Suprapubic skin (tissue), 4 donors: ENCODE results near the gene RFPL2. TPM values are rescaled to one million over a fixed set of nuclear protein-coding genes. Genes with fewer than 3 reads are reported as not detected.
A peak's percentile ranks its signal among the peaks of the same experiment; 100 is the strongest.

Experiments used
- DNase-seq, 2 donors: peaks; one replicate each; pipeline ENCODE4 v3.0.0-alpha.2; 2019; ENCODE audit warnings: low spot score in 2 of 2
- H3K27ac ChIP-seq: fragments of 200-600 bp; sonication (generic); one replicate; pipeline ENCODE4 v1.5.1; 2019
- H3K27me3 ChIP-seq: fragments of 200-600 bp; sonication (generic); one replicate; pipeline ENCODE4 v1.5.1; 2019
- H3K36me3 ChIP-seq: fragments of 200-600 bp; sonication (generic); one replicate; pipeline ENCODE4 v1.5.1; 2019
- H3K4me1 ChIP-seq: fragments of 200-600 bp; sonication (generic); one replicate; pipeline ENCODE4 v1.5.1; 2019
- H3K4me3 ChIP-seq: fragments of 200-600 bp; sonication (generic); one replicate; pipeline ENCODE4 v1.5.1; 2019; ENCODE audit warnings: mild to moderate bottlenecking
- H3K9me3 ChIP-seq: fragments of 200-600 bp; sonication (generic); one replicate; pipeline ENCODE4 v1.5.1; 2019
- EP300 ChIP-seq: sonication (generic); formaldehyde crosslinking; IDR thresholded peaks from one replicate; pipeline ENCODE4 v1.6.1; 2017; ENCODE audit warnings: antibody characterized with exemption
- POLR2A ChIP-seq, 2 donors: fragments of 450-650 bp; IDR thresholded peaks; one replicate each; pipeline ENCODE4 v1.6.1; 2017; ENCODE audit warnings: antibody characterized with exemption in 2 of 2, mild to moderate bottlenecking in 2 of 2, moderate library complexity in 2 of 2
- POLR2AphosphoS5 ChIP-seq, 3 donors: sonication (generic); formaldehyde crosslinking; IDR thresholded peaks; one replicate each; pipeline ENCODE4 v1.6.1; 2017; ENCODE audit warnings: antibody characterized with exemption in 3 of 3
- WGBS: methylation state at CpG from one replicate; pipeline ENCODE4 v1.1.5; 2018; 5-methylcytosine and 5-hydroxymethylcytosine counted together
- total RNA-seq, 4 donors: library from RNA; depleted of rRNA; stranded (reverse); fragments of >200 nt; gene quantifications; one replicate each; pipeline ENCODE4 v1.1.0, GENCODE V29; 2016
- TF ChIP-seq, protein P1 (sequence below), 2 donors: fragments of 200-600 bp in 1 of 2; fragments of 450-650 bp in 1 of 2; sonication (generic) in 1 of 2; IDR thresholded peaks; one replicate each; pipeline ENCODE4 v1.5.1; 2016 to 2019; ENCODE audit warnings: antibody characterized with exemption in 2 of 2, mild to moderate bottlenecking in 1 of 2, moderate library complexity in 1 of 2

RFPL2 gene
- total RNA-seq, 4 donors from 2014 or later = not detected

GRCh38 chr22:32216911-32217310 lies 12.0 kb upstream of the RFPL2 start:
- H3K4me1 ChIP-seq = no peaks in the 10 kb centered on the region

GRCh38 chr22:32211011-32211410 lies 6.1 kb upstream of the RFPL2 start:
- H3K4me1 ChIP-seq = no peaks in the 10 kb centered on the region
- H3K9me3 ChIP-seq = no peaks in the 10 kb centered on the region
- no peak for TF ChIP-seq POLR2AphosphoS5 (IDR thresholded peaks at IDR 0.05)
- TF ChIP-seq, protein P1, sequence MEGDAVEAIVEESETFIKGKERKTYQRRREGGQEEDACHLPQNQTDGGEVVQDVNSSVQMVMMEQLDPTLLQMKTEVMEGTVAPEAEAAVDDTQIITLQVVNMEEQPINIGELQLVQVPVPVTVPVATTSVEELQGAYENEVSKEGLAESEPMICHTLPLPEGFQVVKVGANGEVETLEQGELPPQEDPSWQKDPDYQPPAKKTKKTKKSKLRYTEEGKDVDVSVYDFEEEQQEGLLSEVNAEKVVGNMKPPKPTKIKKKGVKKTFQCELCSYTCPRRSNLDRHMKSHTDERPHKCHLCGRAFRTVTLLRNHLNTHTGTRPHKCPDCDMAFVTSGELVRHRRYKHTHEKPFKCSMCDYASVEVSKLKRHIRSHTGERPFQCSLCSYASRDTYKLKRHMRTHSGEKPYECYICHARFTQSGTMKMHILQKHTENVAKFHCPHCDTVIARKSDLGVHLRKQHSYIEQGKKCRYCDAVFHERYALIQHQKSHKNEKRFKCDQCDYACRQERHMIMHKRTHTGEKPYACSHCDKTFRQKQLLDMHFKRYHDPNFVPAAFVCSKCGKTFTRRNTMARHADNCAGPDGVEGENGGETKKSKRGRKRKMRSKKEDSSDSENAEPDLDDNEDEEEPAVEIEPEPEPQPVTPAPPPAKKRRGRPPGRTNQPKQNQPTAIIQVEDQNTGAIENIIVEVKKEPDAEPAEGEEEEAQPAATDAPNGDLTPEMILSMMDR (IDR thresholded peaks at IDR 0.05) = no peak
- TF ChIP-seq POLR2A (IDR thresholded peaks at IDR 0.05) = no peak
- TF ChIP-seq EP300 = no peak
- H3K27ac ChIP-seq = no peak overlapping the region
- 78% methylated on average over 7 of the region's 7 CpGs for WGBS
- peaks cover 3% of the 10 kb centered on the region for H3K27me3 ChIP-seq
- no peak for DNase-seq
- H3K36me3 ChIP-seq = no peaks in the 10 kb centered on the region
- no peak overlapping the region for H3K4me3 ChIP-seq

More at GRCh38 chr22:32216911-32217310, 12.0 kb upstream of the RFPL2 start:
- TF ChIP-seq EP300 = no peak
- TF ChIP-seq, protein P1 (IDR thresholded peaks at IDR 0.05) = no peak
- no peak for TF ChIP-seq POLR2AphosphoS5 (IDR thresholded peaks at IDR 0.05)
- no peak for TF ChIP-seq POLR2A (IDR thresholded peaks at IDR 0.05)
- no peak overlapping the region for H3K27ac ChIP-seq
- no peak overlapping the region for H3K4me3 ChIP-seq
- no peaks in the 10 kb centered on the region for H3K36me3 ChIP-seq
- H3K9me3 ChIP-seq = no peaks in the 10 kb centered on the region
- WGBS = 80% methylated on average over 10 of the region's 10 CpGs
- no peak for DNase-seq
- no peaks in the 10 kb centered on the region for H3K27me3 ChIP-seq

DNA sequence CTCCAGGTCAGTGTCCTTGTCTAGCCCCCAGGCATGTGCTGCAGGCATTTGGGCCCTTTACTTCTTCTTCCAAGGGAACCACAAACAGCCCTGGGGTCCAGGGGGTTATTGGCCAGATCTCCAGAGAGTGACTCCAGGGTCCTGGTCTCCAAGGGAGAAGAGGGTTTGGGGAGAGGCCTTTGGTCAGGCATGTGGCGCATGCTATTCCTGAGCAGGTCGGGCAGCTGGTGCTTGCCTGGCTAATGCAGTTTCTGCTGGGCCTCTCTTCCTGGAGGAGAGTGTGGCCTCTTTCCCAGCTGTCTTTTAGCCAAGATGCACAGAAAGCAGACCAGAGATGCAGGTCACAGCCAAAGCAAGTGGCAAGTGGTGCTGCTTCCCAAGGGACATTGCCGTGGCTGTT lies 3.8 kb upstream of the RFPL2 start:
- no peak overlapping the region for H3K27ac ChIP-seq
- no peak for TF ChIP-seq POLR2A (IDR thresholded peaks at IDR 0.05)
- TF ChIP-seq, protein P1 (IDR thresholded peaks at IDR 0.05) = no peak
- TF ChIP-seq POLR2AphosphoS5 (IDR thresholded peaks at IDR 0.05) = no peak
- TF ChIP-seq EP300 = no peak
- peaks cover 26% of the 10 kb centered on the region for H3K27me3 ChIP-seq
- H3K36me3 ChIP-seq = no peaks in the 10 kb centered on the region
- no peak overlapping the region for H3K4me3 ChIP-seq
- WGBS = 60% methylated on average over 1 of the region's 3 CpGs
- DNase-seq = no peak
- H3K4me1 ChIP-seq = peaks cover 9% of the 10 kb centered on the region
- H3K9me3 ChIP-seq = no peaks in the 10 kb centered on the region

DNA sequence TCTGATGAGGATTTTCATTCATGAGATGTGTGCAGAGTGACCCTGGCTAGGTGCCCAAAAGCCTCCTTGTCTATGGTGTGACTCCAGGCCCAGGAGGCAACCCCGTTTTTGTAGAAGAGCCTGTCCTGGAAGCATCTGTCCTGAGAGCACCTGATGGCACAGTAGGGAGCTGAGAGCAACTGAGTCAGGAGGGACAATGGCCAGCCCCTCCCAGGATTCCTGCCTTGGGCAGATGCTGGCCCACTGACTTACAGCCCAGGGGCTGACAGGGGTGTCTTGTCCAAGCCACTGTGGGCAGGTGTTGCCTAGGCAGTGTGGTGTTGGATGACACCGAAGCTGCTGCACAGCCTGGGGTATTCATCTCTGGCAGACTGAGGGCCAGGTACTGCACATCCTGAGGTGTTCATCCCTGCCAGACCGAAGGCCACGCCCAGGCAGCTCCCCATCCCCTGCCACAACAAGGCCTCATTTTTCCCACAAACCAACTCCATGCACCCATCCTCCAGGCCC lies 3.2 kb upstream of the RFPL2 start:
- TF ChIP-seq POLR2AphosphoS5 (IDR thresholded peaks at IDR 0.05) = no peak
- TF ChIP-seq, protein P1 (IDR thresholded peaks at IDR 0.05) = no peak
- TF ChIP-seq POLR2A (IDR thresholded peaks at IDR 0.05) = no peak
- no peak for TF ChIP-seq EP300
- no peak for DNase-seq
- WGBS = 80% methylated on average over 3 of the region's 4 CpGs

DNA sequence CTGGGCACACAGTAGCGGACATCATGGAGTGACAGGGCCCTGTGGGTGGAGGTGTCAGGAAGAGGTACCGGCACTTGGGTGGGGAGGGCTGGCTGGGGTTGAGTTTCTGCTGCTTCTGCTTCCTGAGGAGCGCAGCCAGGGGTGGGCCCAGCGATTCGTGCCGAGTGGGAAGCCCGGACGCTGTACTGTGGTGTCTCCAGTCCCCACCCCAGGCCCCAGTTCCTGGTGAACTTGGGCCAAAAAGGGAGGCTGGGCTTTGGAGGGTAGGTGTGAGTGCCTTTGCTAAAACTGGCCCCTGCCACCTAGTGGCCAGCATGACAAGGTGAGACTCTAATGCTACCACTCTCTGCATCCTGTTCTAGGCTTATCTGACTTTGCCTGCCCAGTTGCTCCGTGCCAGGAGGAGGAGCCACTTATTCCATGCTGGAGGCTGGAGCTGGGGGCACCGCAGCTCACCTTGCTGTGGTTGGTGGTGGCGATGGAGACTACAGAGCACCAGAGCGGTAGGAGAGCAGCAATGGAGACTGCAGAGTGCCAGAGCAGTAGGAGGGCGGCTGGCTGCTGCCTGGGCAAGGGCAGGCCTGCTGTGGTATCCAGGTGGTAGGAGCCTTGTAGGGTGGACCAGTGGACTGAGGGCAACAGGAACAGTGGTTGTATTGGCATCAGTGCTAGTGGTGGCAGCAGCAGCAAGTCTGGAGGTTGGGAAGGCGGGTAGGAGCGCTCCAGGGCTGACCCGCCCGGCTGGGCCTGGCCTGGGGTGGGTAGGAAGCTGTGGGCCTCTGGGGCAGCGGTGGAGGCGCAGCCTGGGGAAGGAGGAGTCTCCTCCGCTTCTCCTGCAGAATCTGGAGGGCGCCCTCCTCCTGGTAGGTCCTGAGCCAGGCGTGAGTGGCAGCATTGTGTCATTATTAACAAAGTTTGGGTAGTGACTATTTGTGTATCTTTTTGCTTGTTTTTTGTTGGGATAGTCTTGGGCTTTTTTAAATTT lies 2.2 kb upstream of the RFPL2 start:
- Histone ChIP-seq H3K27ac (no peak overlapping the region), H3K4me1 (peaks cover 21% of the 10 kb centered on the region), H3K9me3 (no peaks in the 10 kb centered on the region), H3K4me3 (no peak overlapping the region), H3K27me3 (peaks cover 42% of the 10 kb centered on the region), H3K36me3 (no peaks in the 10 kb centered on the region)
- TF ChIP-seq POLR2A (IDR thresholded peaks at IDR 0.05) (no peak), EP300 (no peak), POLR2AphosphoS5 (IDR thresholded peaks at IDR 0.05) (no peak)
- TF ChIP-seq, protein P1 (IDR thresholded peaks at IDR 0.05) = peak in 1 of 2 donors; percentile 42
- DNase-seq = no peak
- WGBS = 65% methylated on average over 17 of the region's 22 CpGs

More for the DNA sequence above, 3.2 kb upstream of the RFPL2 start:
- Histone ChIP-seq H3K36me3 (no peaks in the 10 kb centered on the region), H3K4me1 (peaks cover 14% of the 10 kb centered on the region), H3K27me3 (peaks cover 33% of the 10 kb centered on the region), H3K27ac (no peak overlapping the region), H3K9me3 (no peaks in the 10 kb centered on the region), H3K4me3 (no peak overlapping the region)
